ENCODE data around the gene FBXL13. TPM values are rescaled to one million over a fixed set of nuclear protein-coding genes. Genes with fewer than 3 reads are reported as not detected.

Gene FBXL13
- total and polyA plus RNA-seq, 2 experiments from 2014 or later, result 0.24 to 0.43 TPM

GRCh38 chr7:102836191-102836919 is 238.2 kb downstream of the FBXL13 start:
- TF ChIP-seq EZH2 (IDR thresholded peaks at IDR 0.05; ENCODE audit: insufficient read depth, poor library complexity, severe bottlenecking) (no peak), EZH2phosphoT487 (IDR thresholded peaks at IDR 0.05; ENCODE audit: insufficient read depth, low read depth) (no peak)
- WGBS, 2 experiments (ENCODE audit: low coverage in 1 of 2, low lambda C conversion rate in 2 of 2, missing lambda C conversion rate in 2 of 2), result 23 to 26% methylated on average over 6 of the region's 6 CpGs
- in situ Hi-C loops (cut with MboI), result no loop called here
- Histone ChIP-seq H3K9me2 (ENCODE audit: insufficient read depth) (no peaks in the 10 kb centered on the region), H3K4me3 (no peak overlapping the region), H3F3A (ENCODE audit: insufficient read depth) (peaks cover 17% of the 10 kb centered on the region), H2AFZ (no peak overlapping the region), H3K4me1 (ENCODE audit: insufficient read depth) (peaks cover 27% of the 10 kb centered on the region), H3K36me3 (ENCODE audit: low read depth) (no peaks in the 10 kb centered on the region), H3K9me3 (ENCODE audit: low read depth) (no peaks in the 10 kb centered on the region), H3K27me3 (replicated peaks; ENCODE audit: insufficient read depth) (no peaks in the 10 kb centered on the region), H3K27ac (peak overlapping the region; percentile 29; the same call in 1 of the 2 replicates), H3K79me2 (ENCODE audit: insufficient read depth) (no peaks in the 10 kb centered on the region), H3K4me2 (ENCODE audit: unreplicated experiment) (peak overlapping the region; percentile 54), H4K20me1 (ENCODE audit: insufficient read depth) (no peaks in the 10 kb centered on the region), H3K9ac (no peak overlapping the region)
- DNase-seq, result peak; percentile 93

GRCh38 chr7:102834999-102835398 is 239.6 kb downstream of the FBXL13 start:
- Histone ChIP-seq H3K79me2 (ENCODE audit: insufficient read depth) (no peaks in the 10 kb centered on the region), H4K20me1 (ENCODE audit: insufficient read depth) (no peaks in the 10 kb centered on the region), H3K4me1 (ENCODE audit: insufficient read depth) (peaks cover 27% of the 10 kb centered on the region), H3K9ac (no peak overlapping the region), H3K9me2 (ENCODE audit: insufficient read depth) (no peaks in the 10 kb centered on the region), H3K4me2 (ENCODE audit: unreplicated experiment) (peak overlapping the region; percentile 70), H3K4me3 (no peak overlapping the region), H3K36me3 (ENCODE audit: low read depth) (no peaks in the 10 kb centered on the region), H3K27me3 (replicated peaks; ENCODE audit: insufficient read depth) (no peaks in the 10 kb centered on the region), H2AFZ (no peak overlapping the region), H3K27ac (0 out of 2 replicates have a peak overlapping the region, but pooled peaks have one; percentile 35), H3K9me3 (ENCODE audit: low read depth) (no peaks in the 10 kb centered on the region), H3F3A (ENCODE audit: insufficient read depth) (peaks cover 17% of the 10 kb centered on the region)
- 0% methylated on average over 1 of the region's 1 CpG for WGBS, 2 experiments (ENCODE audit: low coverage in 1 of 2, low lambda C conversion rate in 2 of 2, missing lambda C conversion rate in 2 of 2)
- peak; percentile 90 for DNase-seq
- TF ChIP-seq EZH2phosphoT487 (IDR thresholded peaks at IDR 0.05; ENCODE audit: insufficient read depth, low read depth) (no peak), EZH2 (IDR thresholded peaks at IDR 0.05; ENCODE audit: insufficient read depth, poor library complexity, severe bottlenecking) (no peak)
- in situ Hi-C loops (cut with MboI), result no loop called here

DNA sequence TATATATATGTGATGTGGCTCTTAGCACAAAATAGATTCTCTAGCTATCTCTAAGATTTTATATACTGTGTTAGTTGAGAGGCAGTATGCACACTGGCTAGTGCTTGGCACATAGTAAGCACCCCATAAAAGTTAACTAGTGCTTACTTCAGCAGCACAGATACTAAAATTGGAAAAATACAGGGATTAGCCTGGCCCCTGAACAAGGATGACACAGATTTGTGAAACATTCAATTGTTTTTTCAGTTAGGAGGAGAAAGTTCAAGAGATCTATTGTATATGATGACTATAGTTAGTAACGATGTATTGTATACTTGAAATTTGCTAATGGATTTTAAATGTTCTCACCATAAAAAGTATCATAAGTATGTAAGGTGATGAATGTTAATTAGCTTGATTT is 240.1 kb downstream of the FBXL13 start:
- WGBS, 2 experiments (ENCODE audit: low coverage in 1 of 2, low lambda C conversion rate in 2 of 2, missing lambda C conversion rate in 2 of 2), result 28 to 39% methylated on average over 1 of the region's 1 CpG
- Histone ChIP-seq H3K9me2 (ENCODE audit: insufficient read depth) (no peaks in the 10 kb centered on the region), H3K27me3 (replicated peaks; ENCODE audit: insufficient read depth) (no peaks in the 10 kb centered on the region), H4K20me1 (ENCODE audit: insufficient read depth) (no peaks in the 10 kb centered on the region), H3K4me1 (ENCODE audit: insufficient read depth) (peaks cover 27% of the 10 kb centered on the region), H3K36me3 (ENCODE audit: low read depth) (no peaks in the 10 kb centered on the region), H2AFZ (no peak overlapping the region), H3F3A (ENCODE audit: insufficient read depth) (peaks cover 17% of the 10 kb centered on the region), H3K79me2 (ENCODE audit: insufficient read depth) (no peaks in the 10 kb centered on the region), H3K9me3 (ENCODE audit: low read depth) (no peaks in the 10 kb centered on the region), H3K27ac (no peak overlapping the region), H3K4me3 (no peak overlapping the region), H3K9ac (no peak overlapping the region), H3K4me2 (ENCODE audit: unreplicated experiment) (no peak overlapping the region)
- TF ChIP-seq EZH2 (IDR thresholded peaks at IDR 0.05; ENCODE audit: insufficient read depth, poor library complexity, severe bottlenecking) (no peak), EZH2phosphoT487 (IDR thresholded peaks at IDR 0.05; ENCODE audit: insufficient read depth, low read depth) (no peak)
- peak; percentile 14 for DNase-seq
- in situ Hi-C loops (cut with MboI), result no loop called here

DNA sequence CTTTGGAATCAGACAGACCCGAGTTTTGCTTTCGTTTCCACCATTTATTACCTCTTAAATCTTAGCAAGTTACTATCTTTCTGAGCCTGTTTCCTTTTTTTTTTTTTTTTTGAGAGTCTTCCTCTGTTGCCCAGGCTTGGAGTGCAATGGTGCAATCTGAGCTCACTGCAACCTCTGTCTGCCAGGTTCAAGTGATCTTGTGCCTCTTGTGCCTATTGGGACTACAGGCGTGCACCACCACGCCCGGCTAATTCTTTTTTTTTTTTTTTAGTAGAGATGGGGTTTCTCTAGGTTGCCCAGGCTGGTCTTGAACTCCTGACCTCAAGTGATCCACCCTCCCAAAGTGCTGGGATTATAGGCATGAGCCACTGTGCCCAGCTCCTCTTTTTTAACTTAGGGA is 241.3 kb downstream of the FBXL13 start:
- in situ Hi-C loops (cut with MboI), result no loop called here

More for the DNA sequence above, 241.3 kb downstream of the FBXL13 start:
- H3K36me3 ChIP-seq (ENCODE audit: low read depth), result no peaks in the 10 kb centered on the region
- H3K79me2 ChIP-seq (ENCODE audit: insufficient read depth), result no peaks in the 10 kb centered on the region
- no peak overlapping the region for H3K9ac ChIP-seq
- H3K4me3 ChIP-seq, result no peak overlapping the region
- DNase-seq, result no peak
- H3F3A ChIP-seq (ENCODE audit: insufficient read depth), result peaks cover 17% of the 10 kb centered on the region
- no peaks in the 10 kb centered on the region for H3K9me2 ChIP-seq (ENCODE audit: insufficient read depth)
- TF ChIP-seq EZH2 (IDR thresholded peaks at IDR 0.05; ENCODE audit: insufficient read depth, poor library complexity, severe bottlenecking) (no peak), EZH2phosphoT487 (IDR thresholded peaks at IDR 0.05; ENCODE audit: insufficient read depth, low read depth) (no peak)
- H3K4me1 ChIP-seq (ENCODE audit: insufficient read depth), result peaks cover 27% of the 10 kb centered on the region
- no peaks in the 10 kb centered on the region for H4K20me1 ChIP-seq (ENCODE audit: insufficient read depth)
- no peak overlapping the region for H2AFZ ChIP-seq
- WGBS, 2 experiments (ENCODE audit: low coverage in 1 of 2, low lambda C conversion rate in 2 of 2, missing lambda C conversion rate in 2 of 2), result 72 to 77% methylated on average over 5 of the region's 5 CpGs
- no peaks in the 10 kb centered on the region for H3K27me3 ChIP-seq (replicated peaks; ENCODE audit: insufficient read depth)
- H3K9me3 ChIP-seq (ENCODE audit: low read depth), result no peaks in the 10 kb centered on the region
- H3K27ac ChIP-seq, result no peak overlapping the region
- no peak overlapping the region for H3K4me2 ChIP-seq (ENCODE audit: unreplicated experiment)

All from GM23248 (cell line).